ENCODE measurements around the gene RXFP4.

Gene RXFP4

GRCh38 chr1:155974208-155975115, 33.0 kb downstream of the RXFP4 start:
- H3K4me3 ChIP-seq (ENCODE audit: low read depth in 1 of 5, low read length in 5 of 5) = peak overlapping the region; percentile 77 to 98 (median 88)
- H3K9me3 ChIP-seq (ENCODE audit: control insufficient read depth in 5 of 5, low read length in 5 of 5) = no peaks in the 10 kb centered on the region
- H3K9ac ChIP-seq (ENCODE audit: low read length in 5 of 5) = peak overlapping the region in 4 of 5 donors; percentile 46 to 93 (median 84)
- peaks cover 0 to 15% (median 6%) of the 10 kb centered on the region in 5 donors for H3K36me3 ChIP-seq (ENCODE audit: control insufficient read depth in 5 of 5, insufficient read depth in 5 of 5, low read length in 5 of 5)
- H3K27ac ChIP-seq (ENCODE audit: low read depth, low read length) = peak overlapping the region; percentile 99
- no peaks in the 10 kb centered on the region for H3K27me3 ChIP-seq (ENCODE audit: control insufficient read depth in 5 of 5, insufficient read depth in 4 of 5, low read length in 5 of 5)
- H3K4me1 ChIP-seq (ENCODE audit: control insufficient read depth in 5 of 5, insufficient read depth in 5 of 5, low read length in 5 of 5) = peaks cover 34 to 93% (median 88%) of the 10 kb centered on the region in 5 donors

- Histone ChIP-seq H3K4me1 (ENCODE audit: control insufficient read depth in 5 of 5, insufficient read depth in 5 of 5, low read length in 5 of 5) (peaks cover 31 to 93% (median 88%) of the 10 kb centered on the region in 5 donors), H3K27ac (ENCODE audit: low read depth, low read length) (peak overlapping the region; percentile 99), H3K9ac (ENCODE audit: low read length in 5 of 5) (peak overlapping the region; percentile 77 to 93 (median 89)), H3K27me3 (ENCODE audit: control insufficient read depth in 5 of 5, insufficient read depth in 4 of 5, low read length in 5 of 5) (no peaks in the 10 kb centered on the region), H3K9me3 (ENCODE audit: control insufficient read depth in 5 of 5, low read length in 5 of 5) (no peaks in the 10 kb centered on the region), H3K36me3 (ENCODE audit: control insufficient read depth in 5 of 5, insufficient read depth in 5 of 5, low read length in 5 of 5) (peaks cover 0 to 10% (median 5%) of the 10 kb centered on the region in 5 donors), H3K4me3 (ENCODE audit: low read depth in 1 of 5, low read length in 5 of 5) (peak overlapping the region; percentile 77 to 98 (median 88))
Measured at GRCh38 chr1:155975375-155976061, 34.1 kb downstream of the RXFP4 start.

GRCh38 chr1:155976062-155976912, 34.8 kb downstream of the RXFP4 start:
- no peaks in the 10 kb centered on the region for H3K9me3 ChIP-seq (ENCODE audit: control insufficient read depth in 5 of 5, low read length in 5 of 5)
- H3K27me3 ChIP-seq (ENCODE audit: control insufficient read depth in 5 of 5, insufficient read depth in 4 of 5, low read length in 5 of 5) = no peaks in the 10 kb centered on the region
- peak overlapping the region; percentile 99 for H3K27ac ChIP-seq (ENCODE audit: low read depth, low read length)
- peak overlapping the region; percentile 86 to 93 (median 89) for H3K9ac ChIP-seq (ENCODE audit: low read length in 5 of 5)
- H3K4me1 ChIP-seq (ENCODE audit: control insufficient read depth in 5 of 5, insufficient read depth in 5 of 5, low read length in 5 of 5) = peaks cover 35 to 93% (median 88%) of the 10 kb centered on the region in 5 donors
- peak overlapping the region; percentile 77 to 98 (median 88) for H3K4me3 ChIP-seq (ENCODE audit: low read depth in 1 of 5, low read length in 5 of 5)
- peaks cover 0 to 10% (median 3%) of the 10 kb centered on the region in 5 donors for H3K36me3 ChIP-seq (ENCODE audit: control insufficient read depth in 5 of 5, insufficient read depth in 5 of 5, low read length in 5 of 5)

- no peaks in the 10 kb centered on the region for H3K27me3 ChIP-seq (ENCODE audit: control insufficient read depth in 5 of 5, insufficient read depth in 4 of 5, low read length in 5 of 5)
- H3K36me3 ChIP-seq (ENCODE audit: control insufficient read depth in 5 of 5, insufficient read depth in 5 of 5, low read length in 5 of 5) = peaks cover 0 to 9% (median 2%) of the 10 kb centered on the region in 5 donors
- peak overlapping the region; percentile 86 to 93 (median 89) for H3K9ac ChIP-seq (ENCODE audit: low read length in 5 of 5)
- peaks cover 41 to 95% (median 88%) of the 10 kb centered on the region in 5 donors for H3K4me1 ChIP-seq (ENCODE audit: control insufficient read depth in 5 of 5, insufficient read depth in 5 of 5, low read length in 5 of 5)
- H3K4me3 ChIP-seq (ENCODE audit: low read depth in 1 of 5, low read length in 5 of 5) = peak overlapping the region; percentile 77 to 98 (median 88)
- no peaks in the 10 kb centered on the region for H3K9me3 ChIP-seq (ENCODE audit: control insufficient read depth in 5 of 5, low read length in 5 of 5)
- peak overlapping the region; percentile 99 for H3K27ac ChIP-seq (ENCODE audit: low read depth, low read length)
Measured at GRCh38 chr1:155976913-155977689, 35.7 kb downstream of the RXFP4 start.

- Histone ChIP-seq H3K4me3 (ENCODE audit: low read depth in 1 of 5, low read length in 5 of 5) (peak overlapping the region; percentile 77 to 98 (median 88)), H3K27me3 (ENCODE audit: control insufficient read depth in 5 of 5, insufficient read depth in 4 of 5, low read length in 5 of 5) (no peaks in the 10 kb centered on the region), H3K27ac (ENCODE audit: low read depth, low read length) (peak overlapping the region; percentile 99), H3K36me3 (ENCODE audit: control insufficient read depth in 5 of 5, insufficient read depth in 5 of 5, low read length in 5 of 5) (peaks cover 0 to 3% (median 2%) of the 10 kb centered on the region in 5 donors), H3K9ac (ENCODE audit: low read length in 5 of 5) (peak overlapping the region; percentile 86 to 97 (median 92)), H3K9me3 (ENCODE audit: control insufficient read depth in 5 of 5, low read length in 5 of 5) (no peaks in the 10 kb centered on the region), H3K4me1 (ENCODE audit: control insufficient read depth in 5 of 5, insufficient read depth in 5 of 5, low read length in 5 of 5) (peaks cover 41 to 95% (median 88%) of the 10 kb centered on the region in 5 donors)
Measured at GRCh38 chr1:155977690-155978324, 36.4 kb downstream of the RXFP4 start.

GRCh38 chr1:155978325-155978972, 37.0 kb downstream of the RXFP4 start, which contains the start of gene ARHGEF2:
Gene ARHGEF2, minus strand, starts transcription at chr1:155978547. Its CDS starts 120 bp downstream, at chr1:155978427.
- Histone ChIP-seq H3K4me1 (ENCODE audit: control insufficient read depth in 5 of 5, insufficient read depth in 5 of 5, low read length in 5 of 5) (peaks cover 41 to 95% (median 90%) of the 10 kb centered on the region in 5 donors), H3K27ac (ENCODE audit: low read depth, low read length) (peak within 1 kb of the TSS; percentile 99), H3K36me3 (ENCODE audit: control insufficient read depth in 5 of 5, insufficient read depth in 5 of 5, low read length in 5 of 5) (peaks cover 0 to 3% (median 0%) of the 10 kb centered on the region in 5 donors), H3K9ac (ENCODE audit: low read length in 5 of 5) (peak within 1 kb of the TSS; percentile 86 to 97 (median 92)), H3K27me3 (ENCODE audit: control insufficient read depth in 5 of 5, insufficient read depth in 4 of 5, low read length in 5 of 5) (no peaks in the 10 kb centered on the region), H3K4me3 (ENCODE audit: low read depth in 1 of 5, low read length in 5 of 5) (peak within 1 kb of the TSS; percentile 77 to 98 (median 88)), H3K9me3 (ENCODE audit: control insufficient read depth in 5 of 5, low read length in 5 of 5) (no peaks in the 10 kb centered on the region)

- peak overlapping the region; percentile 86 to 97 (median 92) for H3K9ac ChIP-seq (ENCODE audit: low read length in 5 of 5)
- H3K36me3 ChIP-seq (ENCODE audit: control insufficient read depth in 5 of 5, insufficient read depth in 5 of 5, low read length in 5 of 5) = peaks cover 0 to 3% (median 0%) of the 10 kb centered on the region in 5 donors
- H3K9me3 ChIP-seq (ENCODE audit: control insufficient read depth in 5 of 5, low read length in 5 of 5) = no peaks in the 10 kb centered on the region
- H3K27ac ChIP-seq (ENCODE audit: low read depth, low read length) = peak overlapping the region; percentile 99
- no peaks in the 10 kb centered on the region for H3K27me3 ChIP-seq (ENCODE audit: control insufficient read depth in 5 of 5, insufficient read depth in 4 of 5, low read length in 5 of 5)
- H3K4me1 ChIP-seq (ENCODE audit: control insufficient read depth in 5 of 5, insufficient read depth in 5 of 5, low read length in 5 of 5) = peaks cover 44 to 95% (median 90%) of the 10 kb centered on the region in 5 donors
- peak overlapping the region; percentile 76 to 92 (median 81) for H3K4me3 ChIP-seq (ENCODE audit: low read depth in 1 of 5, low read length in 5 of 5)
Measured at GRCh38 chr1:155978973-155979429, 37.6 kb downstream of the RXFP4 start.

- H3K4me1 ChIP-seq (ENCODE audit: control insufficient read depth in 5 of 5, insufficient read depth in 5 of 5, low read length in 5 of 5) = peaks cover 40 to 90% (median 87%) of the 10 kb centered on the region in 5 donors
Measured at GRCh38 chr1:155979597-155980343, 38.3 kb downstream of the RXFP4 start.

More at GRCh38 chr1:155979597-155980343, 38.3 kb downstream of the RXFP4 start:
- Histone ChIP-seq H3K9ac (ENCODE audit: low read length in 5 of 5) (peak overlapping the region; percentile 86 to 97 (median 92)), H3K36me3 (ENCODE audit: control insufficient read depth in 5 of 5, insufficient read depth in 5 of 5, low read length in 5 of 5) (no peaks in the 10 kb centered on the region), H3K27ac (ENCODE audit: low read depth, low read length) (peak overlapping the region; percentile 99), H3K9me3 (ENCODE audit: control insufficient read depth in 5 of 5, low read length in 5 of 5) (no peaks in the 10 kb centered on the region), H3K27me3 (ENCODE audit: control insufficient read depth in 5 of 5, insufficient read depth in 4 of 5, low read length in 5 of 5) (no peaks in the 10 kb centered on the region), H3K4me3 (ENCODE audit: low read depth in 1 of 5, low read length in 5 of 5) (peak overlapping the region; percentile 76 to 92 (median 81))
